Activated T-helper 1 cell treated with Interleukin-2 at 50 U/mL for 16 hours (primary cell): Measurements from ENCODE around the gene MAP1LC3B.

ENCODE experiments used
- DNase-seq: peaks from one replicate; pipeline ENCODE4 v3.0.0-alpha.2; 2020; ENCODE audit warnings: low read depth

Gene MAP1LC3B

DNA sequence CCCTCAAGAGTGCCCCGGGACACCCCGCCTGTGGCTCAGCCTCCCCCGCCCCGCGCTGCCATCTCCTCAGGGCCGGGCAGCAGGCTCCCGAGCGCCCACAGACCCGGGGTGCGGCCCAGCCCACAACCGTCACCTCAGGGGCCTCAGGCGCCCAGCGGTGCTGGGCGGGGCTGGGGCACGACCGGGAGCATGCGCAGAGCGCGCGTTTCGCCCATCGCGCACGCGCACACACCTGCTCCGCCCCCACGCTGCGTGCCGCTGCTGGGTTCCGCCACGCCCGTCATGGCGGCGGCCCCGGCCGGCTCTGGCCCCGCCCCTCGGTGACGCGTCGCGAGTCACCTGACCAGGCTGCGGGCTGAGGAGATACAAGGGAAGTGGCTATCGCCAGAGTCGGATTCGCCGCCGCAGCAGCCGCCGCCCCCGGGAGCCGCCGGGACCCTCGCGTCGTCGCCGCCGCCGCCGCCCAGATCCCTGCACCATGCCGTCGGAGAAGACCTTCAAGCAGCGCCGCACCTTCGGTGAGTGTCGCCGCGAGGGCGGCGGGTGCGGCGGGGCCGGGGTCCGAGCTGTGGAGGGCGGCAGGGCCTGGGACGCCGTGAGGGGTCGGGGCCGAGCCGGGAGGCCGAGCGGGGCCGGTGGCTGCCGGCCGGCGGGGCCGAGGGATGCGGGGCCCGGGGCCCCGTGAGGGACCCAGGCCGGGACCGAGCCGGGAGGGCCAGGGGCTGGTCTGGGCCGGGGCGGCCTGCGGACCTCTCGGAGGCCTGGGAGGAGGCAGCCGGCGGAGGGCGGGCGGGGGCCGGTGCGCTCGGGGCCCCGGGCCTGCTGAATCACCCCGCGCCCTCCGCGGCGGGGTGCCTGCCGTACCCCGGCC, at the start of gene MAP1LC3B:
TSS of gene MAP1LC3B (plus strand) at position 387 of the 871 bp plus-strand sequence. CDS start at position 479, 92 bp downstream.
- peak; percentile 99 for DNase-seq

GRCh38 chr16:87342504-87342903, 49.6 kb upstream of the MAP1LC3B start:
- DNase-seq = no peak

- no peak for DNase-seq
Measured at GRCh38 chr16:87342978-87343752, 49.0 kb upstream of the MAP1LC3B start.

GRCh38 chr16:87343753-87344050, 48.4 kb upstream of the MAP1LC3B start:
- DNase-seq = no peak

DNA sequence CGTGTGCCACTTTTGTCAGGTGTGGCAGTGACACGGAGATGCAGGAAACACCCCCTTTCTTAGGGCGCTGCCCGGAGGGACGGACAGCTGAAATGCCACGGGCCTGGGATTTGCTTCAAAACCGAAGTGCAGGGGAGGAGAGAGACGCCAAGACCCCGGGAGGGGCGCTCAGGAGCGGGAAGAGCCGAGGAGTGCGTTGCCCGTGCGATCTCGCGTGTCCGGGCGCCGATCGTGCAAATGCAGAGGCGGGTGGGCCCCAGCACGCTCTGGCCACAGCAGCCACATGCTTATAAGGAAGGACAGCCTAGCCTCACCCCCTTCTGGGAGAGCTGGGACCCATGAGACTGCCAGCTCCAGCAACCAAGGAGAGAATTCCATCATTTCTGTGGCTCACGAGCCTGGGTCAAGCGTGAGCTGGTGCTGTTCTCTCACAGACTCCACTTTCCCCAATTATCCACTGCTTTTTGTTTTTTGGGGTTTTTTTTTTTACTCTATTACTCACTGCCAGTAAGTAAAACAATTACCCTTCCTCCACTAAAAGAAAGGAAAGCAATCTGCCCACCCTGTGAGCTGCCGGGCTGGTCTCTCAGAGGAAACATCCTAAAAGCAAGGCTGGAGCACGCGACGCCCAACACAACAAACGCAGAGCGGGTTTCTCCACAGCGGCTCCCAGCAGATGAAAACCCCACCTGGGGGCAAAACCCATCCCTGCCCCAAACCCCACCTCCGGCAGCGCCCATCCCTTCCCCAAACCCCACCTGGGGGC, 47.8 kb upstream of the MAP1LC3B start:
- no peak for DNase-seq

DNA sequence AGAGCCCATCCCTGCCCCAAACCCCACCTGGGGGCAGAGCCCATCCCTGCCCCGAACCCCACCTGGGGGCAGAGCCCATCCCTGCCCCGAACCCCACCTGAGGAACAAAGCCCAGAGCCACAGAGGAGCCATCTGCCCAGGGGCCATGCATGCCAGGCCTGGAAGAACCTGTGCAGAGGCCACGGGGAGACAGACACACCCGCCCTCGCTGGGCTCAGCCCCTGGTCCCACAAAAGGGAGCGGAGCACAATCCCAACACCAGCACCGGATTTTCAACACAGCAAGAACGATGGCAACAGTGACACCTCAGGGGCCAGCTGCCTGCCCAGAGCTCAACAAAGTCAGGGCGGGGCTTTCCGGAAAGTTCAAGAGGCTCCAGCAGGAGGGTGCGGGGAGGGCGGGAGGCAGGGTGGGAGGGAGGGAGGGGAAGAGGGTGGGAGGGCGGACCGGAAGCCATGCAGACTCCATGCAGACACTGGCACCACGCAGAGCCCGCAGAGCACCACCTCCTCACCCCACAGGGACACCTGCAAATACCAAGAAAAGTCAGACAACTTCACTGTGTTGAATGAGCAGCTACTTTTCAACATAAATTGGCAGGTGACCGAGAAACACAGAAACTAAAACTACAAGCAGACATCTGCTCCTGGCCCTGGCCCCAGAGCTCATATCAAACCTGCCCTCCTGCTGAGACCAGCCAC, 47.1 kb upstream of the MAP1LC3B start:
- peak; percentile 44 for DNase-seq

DNA sequence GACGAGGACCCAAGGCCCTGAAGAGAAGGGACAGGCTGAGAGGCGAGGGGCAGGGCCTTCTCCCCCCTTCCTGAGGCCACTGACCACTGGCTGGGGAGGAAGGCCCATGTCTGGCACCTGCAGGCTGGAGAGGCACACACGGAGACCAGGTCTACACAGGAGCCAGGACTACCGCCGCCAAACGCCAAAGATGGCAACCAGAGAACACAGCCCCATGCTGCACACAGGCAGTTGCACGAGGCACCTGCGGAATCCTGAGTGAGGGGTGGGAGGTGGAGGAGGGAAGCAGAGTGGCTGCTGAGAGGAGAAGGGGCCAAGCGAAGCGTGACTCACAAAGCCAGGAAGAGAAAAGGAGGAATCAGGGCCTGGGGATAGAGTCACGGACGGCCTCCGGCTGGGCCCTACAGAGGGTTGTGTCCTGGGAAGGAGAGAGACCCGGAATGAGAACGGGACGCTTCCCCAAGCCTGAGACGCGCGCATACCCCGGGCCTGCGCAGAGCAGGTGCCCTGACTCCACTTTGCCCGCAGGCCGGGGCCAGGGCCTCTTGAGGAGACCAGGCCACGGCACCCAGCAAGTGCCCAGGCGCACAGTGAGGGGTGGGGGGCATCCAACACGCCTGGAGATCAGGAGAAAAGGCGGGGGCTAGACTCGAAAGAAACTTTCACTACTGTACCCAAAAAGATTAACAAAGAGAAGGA, 46.3 kb upstream of the MAP1LC3B start:
- no peak for DNase-seq

DNA sequence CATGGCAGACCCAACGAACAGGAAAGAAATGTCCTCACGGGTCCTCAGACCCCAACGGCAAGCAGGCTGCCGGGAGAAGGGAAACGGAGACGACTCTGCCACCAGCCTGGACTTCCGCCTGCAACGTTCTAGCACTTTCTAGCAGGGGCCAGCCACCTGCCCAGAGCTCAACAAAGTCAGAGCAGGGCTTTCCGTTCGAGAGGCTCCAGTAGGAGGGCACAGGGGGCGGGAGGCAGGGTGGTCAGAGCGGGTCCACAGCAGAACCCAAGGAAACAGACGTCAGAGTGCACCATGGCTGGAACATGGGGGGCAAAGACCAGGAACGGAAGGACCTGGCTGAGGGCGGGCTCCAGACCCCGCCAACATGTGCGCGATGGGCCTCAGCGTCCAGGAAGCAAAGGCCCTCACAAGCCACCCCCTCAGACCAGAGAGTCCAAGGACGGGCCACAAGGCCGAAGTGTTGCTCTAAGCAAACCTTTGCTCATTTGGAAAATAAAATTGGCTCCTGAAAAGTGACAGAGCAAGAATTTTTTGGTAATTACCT, 45.5 kb upstream of the MAP1LC3B start:
- DNase-seq = no peak

- DNase-seq = no peak
Measured at GRCh38 chr16:87347932-87348615, 44.1 kb upstream of the MAP1LC3B start.

GRCh38 chr16:87348616-87349157, 43.4 kb upstream of the MAP1LC3B start:
- DNase-seq = no peak

DNA sequence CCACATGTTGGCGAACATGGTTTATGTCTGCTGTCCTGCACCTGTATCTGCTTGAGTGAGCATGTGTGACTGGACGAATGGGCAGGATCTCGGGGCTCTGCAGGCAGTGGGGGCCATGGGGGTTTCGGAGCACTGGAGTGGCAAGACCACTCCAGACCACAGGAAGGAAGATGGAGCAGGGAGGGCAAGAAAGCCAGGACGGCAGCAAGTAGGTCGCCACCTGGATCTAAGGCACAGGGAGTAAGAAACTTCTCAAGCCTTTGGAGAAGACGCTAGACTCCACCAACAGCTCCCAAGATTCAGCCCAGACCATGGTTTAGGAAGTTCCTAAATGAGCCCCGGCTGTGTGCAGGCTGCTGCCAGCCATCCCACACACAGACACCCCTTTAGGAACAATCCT, 42.1 kb upstream of the MAP1LC3B start:
- no peak for DNase-seq

- DNase-seq = no peak
Measured at GRCh38 chr16:87350681-87351319, 41.3 kb upstream of the MAP1LC3B start.

- no peak for DNase-seq
Measured at GRCh38 chr16:87351320-87351698, 40.8 kb upstream of the MAP1LC3B start.

DNA sequence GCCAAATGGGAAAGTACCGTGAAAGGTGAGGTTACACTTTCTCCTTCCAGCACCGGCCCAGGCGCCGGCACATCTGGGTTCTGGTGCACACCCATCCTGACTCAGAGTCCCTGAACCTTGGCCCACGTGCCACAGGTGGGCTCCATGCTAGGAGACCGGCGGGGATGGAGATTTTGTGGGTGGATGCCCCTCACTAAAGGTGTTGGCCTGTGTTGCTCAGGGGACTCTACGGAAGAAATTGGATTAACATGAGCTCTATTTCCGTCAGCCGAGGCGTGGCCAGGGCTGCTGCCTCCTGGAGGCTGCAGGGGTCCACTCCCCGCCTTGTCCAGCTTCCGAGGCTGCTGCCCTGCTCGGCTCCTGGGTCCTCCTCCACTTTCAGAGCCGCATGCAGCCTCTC, 39.3 kb upstream of the MAP1LC3B start:
- no peak for DNase-seq

- DNase-seq = no peak
Measured at GRCh38 chr16:87353613-87354012, 38.5 kb upstream of the MAP1LC3B start.

DNA sequence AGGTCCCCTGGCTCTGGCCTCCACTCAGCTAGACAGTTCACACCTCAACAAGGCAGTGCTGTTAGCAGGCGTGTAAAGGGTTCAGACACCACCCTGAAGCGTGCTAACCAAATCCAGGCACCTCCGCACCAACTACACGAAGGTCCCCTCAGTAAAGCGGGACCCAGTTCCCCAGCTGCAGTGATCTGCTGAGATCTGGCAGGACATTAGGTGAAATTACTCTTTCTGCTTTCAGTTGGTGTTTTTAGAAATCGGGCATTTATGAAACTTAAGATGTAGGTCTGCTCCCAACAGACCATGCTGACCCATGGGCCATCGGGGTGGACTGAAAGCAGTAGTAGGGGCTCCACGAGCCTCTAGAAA, 35.7 kb upstream of the MAP1LC3B start:
- DNase-seq = no peak

GRCh38 chr16:87358250-87358649, 33.9 kb upstream of the MAP1LC3B start:
- no peak for DNase-seq

DNA sequence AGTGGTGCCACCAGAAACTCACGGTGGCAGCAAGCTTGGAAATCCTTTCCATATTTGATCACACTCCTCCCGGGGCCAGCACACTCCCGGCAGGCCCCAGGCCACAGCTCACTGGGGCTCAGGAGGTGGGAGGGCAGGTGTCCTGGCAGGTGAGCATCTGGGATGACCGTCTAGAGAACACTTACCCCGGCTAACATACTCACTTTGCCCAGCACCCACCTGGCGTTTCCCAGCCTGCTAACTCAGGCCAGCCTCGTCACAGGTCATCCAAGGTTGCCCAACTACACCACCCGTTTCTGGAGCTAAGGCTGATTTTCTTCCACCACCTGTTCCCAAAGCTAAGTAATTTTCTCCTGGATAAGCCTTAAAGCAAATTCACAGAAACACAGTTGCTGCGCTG, 33.4 kb upstream of the MAP1LC3B start:
- DNase-seq = no peak

DNA sequence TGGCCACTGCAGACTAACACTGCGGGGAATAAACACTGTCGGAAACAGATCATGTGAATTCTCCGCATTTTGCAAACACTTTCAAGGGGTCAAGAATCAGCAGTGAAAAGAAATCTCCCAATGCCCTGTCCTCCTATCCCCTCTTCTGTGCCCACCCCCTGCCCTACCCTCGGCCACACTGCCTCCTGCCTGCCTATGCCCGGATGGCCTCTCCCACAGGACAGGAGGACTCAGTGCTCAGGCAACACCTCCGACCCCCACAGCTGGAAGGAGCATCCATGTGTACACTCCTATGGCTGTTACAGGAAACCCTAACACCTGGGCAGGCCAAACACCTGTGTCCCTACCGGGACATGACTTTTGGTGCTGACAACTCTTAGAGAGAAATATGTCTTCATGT, 33.0 kb upstream of the MAP1LC3B start:
- DNase-seq = no peak
